SK-N-SH treated with all-trans-retinoic acid at 6 μM for 48 hours (cell line): ENCODE measurements around the gene GPATCH2L.

Experiments used
- ATAC-seq: fragments of 200-7000 bp; cut with Tn5 transposase; 3 replicates; pipeline ENCODE4 v1.9.1; 2020; ENCODE audit warnings: mild to moderate bottlenecking, moderate library complexity
- ARNTL ChIP-seq: fragments of 450-650 bp; formaldehyde crosslinking; IDR thresholded peaks from 2 replicates; pipeline ENCODE4 v1.5.0; 2020; ENCODE audit warnings: low read depth, mild to moderate bottlenecking, moderate library complexity, borderline replicate concordance
- BACH2 ChIP-seq: fragments of 250-450 bp; sonication (Bioruptor Pico); IDR thresholded peaks from 2 replicates; pipeline ENCODE4 v1.9.0; 2021; ENCODE audit warnings: mild to moderate bottlenecking, borderline replicate concordance
- CSDC2 ChIP-seq: fragments of 250-450 bp; sonication (Bioruptor Pico); IDR thresholded peaks from 2 replicates; pipeline ENCODE4 v1.5.0; 2020; ENCODE audit warnings: mild to moderate bottlenecking, moderate library complexity
- ESRRG ChIP-seq: fragments of 250-450 bp; sonication (Bioruptor Pico); IDR thresholded peaks from 2 replicates; pipeline ENCODE4 v1.6.1; 2021; ENCODE audit warnings: mild to moderate bottlenecking
- GLIS3 ChIP-seq: fragments of 250-450 bp; sonication (Bioruptor Pico); IDR thresholded peaks from 2 replicates; pipeline ENCODE4 v1.5.0; 2020; ENCODE audit warnings: mild to moderate bottlenecking, moderate library complexity
- ISL1 ChIP-seq: fragments of 250-450 bp; sonication (Bioruptor Pico); IDR thresholded peaks from 2 replicates; pipeline ENCODE4 v2.1.2; 2022; ENCODE audit warnings: mild to moderate bottlenecking, moderate library complexity
- OSR1 ChIP-seq: fragments of 250-450 bp; sonication (Bioruptor Pico); IDR thresholded peaks from 2 replicates; pipeline ENCODE4 v1.8.0; 2022; ENCODE audit warnings: moderate library complexity, mild to moderate bottlenecking, inconsistent platforms
- PATZ1 ChIP-seq: fragments of 250-450 bp; sonication (Bioruptor Pico); IDR thresholded peaks from 2 replicates; pipeline ENCODE4 v1.8.0; 2020; ENCODE audit warnings: mild to moderate bottlenecking, moderate library complexity, borderline replicate concordance
- PPARA ChIP-seq: fragments of 250-450 bp; sonication (Bioruptor Pico); IDR thresholded peaks from 2 replicates; pipeline ENCODE4 v1.5.0; 2020; ENCODE audit warnings: mild to moderate bottlenecking, borderline replicate concordance
- RARB ChIP-seq: fragments of 250-450 bp; sonication (Bioruptor Pico); IDR thresholded peaks from 2 replicates; pipeline ENCODE4 v1.8.0; 2021; ENCODE audit warnings: mild to moderate bottlenecking, moderate library complexity
- SNAI2 ChIP-seq: fragments of 250-450 bp; sonication (Bioruptor Pico); IDR thresholded peaks from 2 replicates; pipeline ENCODE4 v1.5.0; 2020; ENCODE audit warnings: mild to moderate bottlenecking, moderate library complexity
- TCF4 ChIP-seq: fragments of 250-450 bp; sonication (Bioruptor Pico); IDR thresholded peaks from 2 replicates; pipeline ENCODE4 v1.8.0; 2021; ENCODE audit warnings: mild to moderate bottlenecking, moderate library complexity, borderline replicate concordance
- TSHZ2 ChIP-seq: fragments of 250-450 bp; sonication (Bioruptor Pico); IDR thresholded peaks from 2 replicates; pipeline ENCODE4 v1.5.0; 2020; ENCODE audit warnings: mild to moderate bottlenecking, moderate library complexity
- ZFP3 ChIP-seq: fragments of 250-450 bp; sonication (Bioruptor Pico); IDR thresholded peaks from 2 replicates; pipeline ENCODE4 v1.5.0; 2020; ENCODE audit warnings: mild to moderate bottlenecking, moderate library complexity
- ZFP30 ChIP-seq: fragments of 450-650 bp; formaldehyde crosslinking; IDR thresholded peaks from 2 replicates; pipeline ENCODE4 v1.5.0; 2022; ENCODE audit warnings: mild to moderate bottlenecking, moderate library complexity
- ZNF565 ChIP-seq: fragments of 450-650 bp; formaldehyde crosslinking; conservative IDR thresholded peaks from 2 replicates; pipeline ENCODE4 v1.5.0; 2020; ENCODE audit warnings: low read depth, mild to moderate bottlenecking, moderate library complexity
- ZNF70 ChIP-seq: fragments of 450-650 bp; formaldehyde crosslinking; IDR thresholded peaks from 2 replicates; pipeline ENCODE4 v1.5.0; 2020; ENCODE audit warnings: mild to moderate bottlenecking, moderate library complexity
- ZNF8 ChIP-seq: fragments of 450-650 bp; formaldehyde crosslinking; IDR thresholded peaks from 2 replicates; pipeline ENCODE4 v1.5.0; 2020; ENCODE audit warnings: mild to moderate bottlenecking, moderate library complexity
- TF ChIP-seq, protein P1 (sequence below): fragments of 250-450 bp; sonication (Bioruptor Pico); IDR thresholded peaks from 2 replicates; pipeline ENCODE4 v1.5.1; 2020; ENCODE audit warnings: low read depth, mild to moderate bottlenecking, moderate library complexity
- TF ChIP-seq, protein P2 (sequence below): fragments of 250-450 bp; sonication (Bioruptor Pico); IDR thresholded peaks from 2 replicates; pipeline ENCODE4 v1.5.1; 2021; ENCODE audit warnings: mild to moderate bottlenecking, moderate library complexity

The GPATCH2L gene

DNA sequence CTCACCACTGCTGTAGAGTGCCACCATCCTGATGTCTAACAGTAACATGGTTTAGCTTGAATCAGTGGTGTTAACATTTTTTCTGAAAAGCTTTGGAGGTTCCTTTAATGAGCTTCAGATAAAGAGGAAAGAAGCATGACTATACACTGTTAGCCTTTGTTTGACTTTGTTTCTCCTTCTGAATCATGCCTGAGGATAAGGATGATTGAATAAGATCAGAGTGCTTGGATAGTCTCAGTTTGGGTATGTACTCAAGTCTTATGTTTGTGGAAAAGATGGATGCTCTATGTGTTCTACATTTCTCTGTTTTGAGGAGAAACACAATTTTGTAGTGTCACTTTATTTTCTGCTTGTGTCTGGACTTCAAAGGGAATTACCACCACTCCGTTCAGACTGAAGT lies 42.0 kb downstream of the GPATCH2L start:
- ATAC-seq, result no peak
- TF ChIP-seq ZNF70 (CRISPR knock-in tag) (no peak), ZNF8 (CRISPR knock-in tag) (no peak), TSHZ2 (CRISPR knock-in tag) (no peak), RARB (CRISPR knock-in tag) (no peak), ISL1 (CRISPR knock-in tag) (no peak), CSDC2 (CRISPR knock-in tag) (no peak), ZFP30 (CRISPR knock-in tag) (no peak), ARNTL (CRISPR knock-in tag) (no peak), ESRRG (CRISPR knock-in tag) (no peak), TCF4 (CRISPR knock-in tag) (no peak), ZFP3 (no peak), BACH2 (CRISPR knock-in tag) (no peak), ZNF565 (CRISPR knock-in tag) (no peak), PATZ1 (CRISPR knock-in tag) (no peak), OSR1 (CRISPR knock-in tag) (no peak), GLIS3 (CRISPR knock-in tag) (no peak), PPARA (no peak)
- TF ChIP-seq, protein P1, sequence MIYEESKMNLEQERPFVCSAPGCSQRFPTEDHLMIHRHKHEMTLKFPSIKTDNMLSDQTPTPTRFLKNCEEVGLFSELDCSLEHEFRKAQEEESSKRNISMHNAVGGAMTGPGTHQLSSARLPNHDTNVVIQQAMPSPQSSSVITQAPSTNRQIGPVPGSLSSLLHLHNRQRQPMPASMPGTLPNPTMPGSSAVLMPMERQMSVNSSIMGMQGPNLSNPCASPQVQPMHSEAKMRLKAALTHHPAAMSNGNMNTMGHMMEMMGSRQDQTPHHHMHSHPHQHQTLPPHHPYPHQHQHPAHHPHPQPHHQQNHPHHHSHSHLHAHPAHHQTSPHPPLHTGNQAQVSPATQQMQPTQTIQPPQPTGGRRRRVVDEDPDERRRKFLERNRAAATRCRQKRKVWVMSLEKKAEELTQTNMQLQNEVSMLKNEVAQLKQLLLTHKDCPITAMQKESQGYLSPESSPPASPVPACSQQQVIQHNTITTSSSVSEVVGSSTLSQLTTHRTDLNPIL (CRISPR knock-in tag), result no peak

- no peak for ATAC-seq
- TF ChIP-seq ESRRG (CRISPR knock-in tag) (no peak), ZFP3 (no peak), SNAI2 (CRISPR knock-in tag) (no peak), PATZ1 (CRISPR knock-in tag) (no peak), GLIS3 (CRISPR knock-in tag) (no peak), CSDC2 (CRISPR knock-in tag) (no peak), ZNF565 (CRISPR knock-in tag) (no peak), ZNF8 (CRISPR knock-in tag) (no peak)
- TF ChIP-seq, protein P1 (CRISPR knock-in tag), result no peak
Measured at GRCh38 chr14:76194327-76194726, 42.6 kb downstream of the GPATCH2L start.

GRCh38 chr14:76195003-76195402 lies 43.3 kb downstream of the GPATCH2L start:
- no peak for ATAC-seq
- TF ChIP-seq PPARA (no peak), RARB (CRISPR knock-in tag) (no peak), TSHZ2 (CRISPR knock-in tag) (no peak), GLIS3 (CRISPR knock-in tag) (no peak), ESRRG (CRISPR knock-in tag) (no peak), ZFP3 (no peak), TCF4 (CRISPR knock-in tag) (no peak), OSR1 (CRISPR knock-in tag) (no peak), BACH2 (CRISPR knock-in tag) (no peak), ARNTL (CRISPR knock-in tag) (no peak), ISL1 (CRISPR knock-in tag) (no peak), ZNF70 (CRISPR knock-in tag) (no peak), SNAI2 (CRISPR knock-in tag) (no peak)
- TF ChIP-seq, protein P1 (CRISPR knock-in tag), result no peak
- TF ChIP-seq, protein P2, sequence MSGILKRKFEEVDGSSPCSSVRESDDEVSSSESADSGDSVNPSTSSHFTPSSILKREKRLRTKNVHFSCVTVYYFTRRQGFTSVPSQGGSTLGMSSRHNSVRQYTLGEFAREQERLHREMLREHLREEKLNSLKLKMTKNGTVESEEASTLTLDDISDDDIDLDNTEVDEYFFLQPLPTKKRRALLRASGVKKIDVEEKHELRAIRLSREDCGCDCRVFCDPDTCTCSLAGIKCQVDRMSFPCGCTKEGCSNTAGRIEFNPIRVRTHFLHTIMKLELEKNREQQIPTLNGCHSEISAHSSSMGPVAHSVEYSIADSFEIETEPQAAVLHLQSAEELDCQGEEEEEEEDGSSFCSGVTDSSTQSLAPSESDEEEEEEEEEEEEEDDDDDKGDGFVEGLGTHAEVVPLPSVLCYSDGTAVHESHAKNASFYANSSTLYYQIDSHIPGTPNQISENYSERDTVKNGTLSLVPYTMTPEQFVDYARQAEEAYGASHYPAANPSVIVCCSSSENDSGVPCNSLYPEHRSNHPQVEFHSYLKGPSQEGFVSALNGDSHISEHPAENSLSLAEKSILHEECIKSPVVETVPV (CRISPR knock-in tag), result no peak
